ENCODE measurements around the gene FHL1.

The FHL1 gene

DNA sequence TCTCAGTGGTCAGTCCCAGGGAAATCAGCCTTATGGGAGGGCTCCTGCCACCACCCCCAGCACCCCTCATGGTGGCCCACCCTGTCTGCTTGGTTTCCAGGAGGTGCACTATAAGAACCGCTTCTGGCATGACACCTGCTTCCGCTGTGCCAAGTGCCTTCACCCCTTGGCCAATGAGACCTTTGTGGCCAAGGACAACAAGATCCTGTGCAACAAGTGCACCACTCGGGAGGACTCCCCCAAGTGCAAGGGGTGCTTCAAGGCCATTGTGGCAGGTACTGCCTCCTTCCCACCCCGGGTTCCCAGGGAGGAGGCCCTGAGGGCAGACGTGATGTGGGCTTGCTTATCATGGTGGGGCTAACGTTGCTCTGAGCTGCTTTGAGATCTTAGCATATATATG lies 59.6 kb downstream of the FHL1 start:
- TF ChIP-seq, protein P1, sequence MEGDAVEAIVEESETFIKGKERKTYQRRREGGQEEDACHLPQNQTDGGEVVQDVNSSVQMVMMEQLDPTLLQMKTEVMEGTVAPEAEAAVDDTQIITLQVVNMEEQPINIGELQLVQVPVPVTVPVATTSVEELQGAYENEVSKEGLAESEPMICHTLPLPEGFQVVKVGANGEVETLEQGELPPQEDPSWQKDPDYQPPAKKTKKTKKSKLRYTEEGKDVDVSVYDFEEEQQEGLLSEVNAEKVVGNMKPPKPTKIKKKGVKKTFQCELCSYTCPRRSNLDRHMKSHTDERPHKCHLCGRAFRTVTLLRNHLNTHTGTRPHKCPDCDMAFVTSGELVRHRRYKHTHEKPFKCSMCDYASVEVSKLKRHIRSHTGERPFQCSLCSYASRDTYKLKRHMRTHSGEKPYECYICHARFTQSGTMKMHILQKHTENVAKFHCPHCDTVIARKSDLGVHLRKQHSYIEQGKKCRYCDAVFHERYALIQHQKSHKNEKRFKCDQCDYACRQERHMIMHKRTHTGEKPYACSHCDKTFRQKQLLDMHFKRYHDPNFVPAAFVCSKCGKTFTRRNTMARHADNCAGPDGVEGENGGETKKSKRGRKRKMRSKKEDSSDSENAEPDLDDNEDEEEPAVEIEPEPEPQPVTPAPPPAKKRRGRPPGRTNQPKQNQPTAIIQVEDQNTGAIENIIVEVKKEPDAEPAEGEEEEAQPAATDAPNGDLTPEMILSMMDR (conservative IDR thresholded peaks at IDR 0.05; ENCODE audit: low read depth, low read length) = no peak
- H3K4me3 ChIP-seq (ENCODE audit: low read length) = no peak overlapping the region
- DNase-seq (ENCODE audit: low read depth) = no peak

DNA sequence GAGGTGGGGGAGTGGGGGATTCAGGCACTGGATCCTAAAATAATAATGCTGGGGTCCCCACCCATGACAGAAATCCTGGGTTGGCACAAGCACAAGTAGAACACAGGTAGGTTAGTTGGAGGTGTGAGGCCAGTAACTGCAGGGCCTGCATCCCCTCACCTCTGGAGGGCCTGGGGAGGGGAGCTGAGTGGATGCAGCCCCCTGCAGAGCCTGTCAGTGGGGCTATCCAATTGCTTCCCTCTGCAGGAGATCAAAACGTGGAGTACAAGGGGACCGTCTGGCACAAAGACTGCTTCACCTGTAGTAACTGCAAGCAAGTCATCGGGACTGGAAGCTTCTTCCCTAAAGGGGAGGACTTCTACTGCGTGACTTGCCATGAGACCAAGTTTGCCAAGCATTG lies 60.2 kb downstream of the FHL1 start:
- DNase-seq (ENCODE audit: low read depth) = no peak
- H3K4me3 ChIP-seq (ENCODE audit: low read length) = no peak overlapping the region
- TF ChIP-seq, protein P1 (conservative IDR thresholded peaks at IDR 0.05; ENCODE audit: low read depth, low read length) = no peak

DNA sequence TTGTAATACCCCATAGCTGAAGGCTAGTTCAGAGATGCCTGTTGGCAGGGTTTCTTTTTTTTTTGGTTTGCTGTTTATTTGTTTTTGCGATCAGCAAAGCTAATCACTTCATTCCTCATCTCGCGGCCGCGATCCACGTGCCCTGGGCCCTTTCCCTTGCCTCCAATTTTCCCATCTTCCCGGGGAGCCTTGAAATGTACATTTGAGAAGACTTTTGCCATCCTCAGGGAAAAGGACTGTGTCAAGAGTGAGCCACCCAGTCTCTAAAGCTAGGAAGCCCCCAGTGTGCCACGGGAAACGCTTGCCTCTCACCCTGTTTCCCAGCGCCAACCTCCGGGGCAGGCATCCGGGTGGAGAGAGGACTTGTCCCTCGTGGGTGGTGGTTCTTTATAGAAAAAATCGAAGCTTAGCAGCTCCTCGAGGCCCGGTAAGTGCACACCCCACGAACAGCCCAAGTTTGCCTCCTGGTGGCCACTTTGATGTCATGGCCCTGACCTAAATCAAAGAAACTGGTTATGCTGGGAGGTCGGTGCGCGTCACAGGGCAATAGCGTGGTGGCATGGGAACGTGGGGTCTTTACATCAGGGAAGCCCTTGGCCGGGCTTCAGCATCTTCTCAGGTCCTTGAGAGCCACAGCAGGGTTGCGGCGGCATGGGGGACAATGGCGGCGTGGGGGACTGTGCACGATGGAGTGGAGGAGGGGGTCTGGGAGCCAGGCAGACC lies 61.8 kb downstream of the FHL1 start:
- TF ChIP-seq, protein P1 (conservative IDR thresholded peaks at IDR 0.05; ENCODE audit: low read depth, low read length) = peak; percentile 58
- DNase-seq (ENCODE audit: low read depth) = no peak
- H3K4me3 ChIP-seq (ENCODE audit: low read length) = no peak overlapping the region

DNA sequence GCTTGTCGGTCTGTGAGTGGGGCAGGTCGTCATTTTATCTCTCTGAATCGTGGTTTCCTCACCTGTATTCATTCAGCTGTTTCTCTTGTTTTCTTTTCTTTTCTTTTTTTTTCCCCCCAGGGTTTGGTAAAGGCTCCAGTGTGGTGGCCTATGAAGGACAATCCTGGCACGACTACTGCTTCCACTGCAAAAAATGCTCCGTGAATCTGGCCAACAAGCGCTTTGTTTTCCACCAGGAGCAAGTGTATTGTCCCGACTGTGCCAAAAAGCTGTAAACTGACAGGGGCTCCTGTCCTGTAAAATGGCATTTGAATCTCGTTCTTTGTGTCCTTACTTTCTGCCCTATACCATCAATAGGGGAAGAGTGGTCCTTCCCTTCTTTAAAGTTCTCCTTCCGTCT lies 62.4 kb downstream of the FHL1 start:
- TF ChIP-seq, protein P1 (conservative IDR thresholded peaks at IDR 0.05; ENCODE audit: low read depth, low read length) = no peak
- H3K4me3 ChIP-seq (ENCODE audit: low read length) = no peak overlapping the region
- DNase-seq (ENCODE audit: low read depth) = no peak

DNA sequence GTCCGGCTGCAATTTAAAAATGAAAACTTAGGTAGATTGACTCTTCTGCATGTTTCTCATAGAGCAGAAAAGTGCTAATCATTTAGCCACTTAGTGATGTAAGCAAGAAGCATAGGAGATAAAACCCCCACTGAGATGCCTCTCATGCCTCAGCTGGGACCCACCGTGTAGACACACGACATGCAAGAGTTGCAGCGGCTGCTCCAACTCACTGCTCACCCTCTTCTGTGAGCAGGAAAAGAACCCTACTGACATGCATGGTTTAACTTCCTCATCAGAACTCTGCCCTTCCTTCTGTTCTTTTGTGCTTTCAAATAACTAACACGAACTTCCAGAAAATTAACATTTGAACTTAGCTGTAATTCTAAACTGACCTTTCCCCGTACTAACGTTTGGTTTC lies 62.9 kb downstream of the FHL1 start:
- H3K4me3 ChIP-seq (ENCODE audit: low read length) = no peak overlapping the region
- DNase-seq (ENCODE audit: low read depth) = no peak
- TF ChIP-seq, protein P1 (conservative IDR thresholded peaks at IDR 0.05; ENCODE audit: low read depth, low read length) = no peak

DNA sequence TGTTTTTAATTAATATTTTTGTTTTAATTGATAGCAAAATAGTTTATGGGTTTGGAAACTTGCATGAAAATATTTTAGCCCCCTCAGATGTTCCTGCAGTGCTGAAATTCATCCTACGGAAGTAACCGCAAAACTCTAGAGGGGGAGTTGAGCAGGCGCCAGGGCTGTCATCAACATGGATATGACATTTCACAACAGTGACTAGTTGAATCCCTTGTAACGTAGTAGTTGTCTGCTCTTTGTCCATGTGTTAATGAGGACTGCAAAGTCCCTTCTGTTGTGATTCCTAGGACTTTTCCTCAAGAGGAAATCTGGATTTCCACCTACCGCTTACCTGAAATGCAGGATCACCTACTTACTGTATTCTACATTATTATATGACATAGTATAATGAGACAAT lies 63.5 kb downstream of the FHL1 start:
- H3K4me3 ChIP-seq (ENCODE audit: low read length) = no peak overlapping the region
- TF ChIP-seq, protein P1 (conservative IDR thresholded peaks at IDR 0.05; ENCODE audit: low read depth, low read length) = no peak
- DNase-seq (ENCODE audit: low read depth) = no peak

DNA sequence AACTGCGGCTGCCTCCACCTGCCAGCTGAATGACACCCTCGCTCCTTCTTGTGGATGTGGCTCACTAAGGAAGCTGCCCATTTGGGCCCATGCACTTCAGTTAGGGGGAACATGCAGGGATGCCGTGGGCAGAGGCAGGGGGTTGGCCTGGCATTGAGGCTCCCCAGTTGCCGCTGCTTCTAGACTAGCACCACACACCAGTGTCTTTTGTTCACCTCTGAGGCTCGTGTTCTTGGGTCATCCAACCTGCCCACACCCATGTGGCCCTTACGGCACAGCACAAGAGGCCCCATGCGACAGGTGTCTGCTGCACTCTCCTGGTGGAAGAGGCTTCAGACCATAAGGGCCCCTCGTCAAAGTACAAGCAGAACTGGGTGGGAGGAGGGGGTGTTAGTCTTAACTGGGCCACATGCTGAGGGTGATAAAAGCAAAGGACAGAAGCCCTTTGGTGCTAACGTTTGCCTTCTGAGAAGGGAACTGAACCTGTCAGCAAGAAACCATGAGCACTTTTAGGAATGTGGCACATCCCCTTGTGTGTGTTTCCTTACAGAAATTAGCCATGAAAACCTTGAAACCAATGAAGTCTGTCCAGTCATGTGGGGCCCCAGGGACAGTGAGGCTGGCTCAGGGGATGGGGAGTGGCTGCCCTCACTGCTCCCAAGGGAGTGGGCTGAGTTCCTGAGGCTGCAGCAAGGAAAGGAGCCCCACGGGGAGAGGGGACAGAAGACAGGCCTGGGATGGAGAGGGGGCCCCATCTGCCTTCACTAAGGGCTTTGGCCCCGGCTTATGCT lies 64.6 kb downstream of the FHL1 start:
- TF ChIP-seq, protein P1 (conservative IDR thresholded peaks at IDR 0.05; ENCODE audit: low read depth, low read length) = no peak
- no peak overlapping the region for H3K4me3 ChIP-seq (ENCODE audit: low read length)
- no peak for DNase-seq (ENCODE audit: low read depth)
